ENCODE data around the gene EYS.
"Not testable (repeated sequence)": the region's sequence is repeated elsewhere in the genome, so short reads cannot be mapped to it uniquely, and the experiment has no call there.

EYS gene

DNA sequence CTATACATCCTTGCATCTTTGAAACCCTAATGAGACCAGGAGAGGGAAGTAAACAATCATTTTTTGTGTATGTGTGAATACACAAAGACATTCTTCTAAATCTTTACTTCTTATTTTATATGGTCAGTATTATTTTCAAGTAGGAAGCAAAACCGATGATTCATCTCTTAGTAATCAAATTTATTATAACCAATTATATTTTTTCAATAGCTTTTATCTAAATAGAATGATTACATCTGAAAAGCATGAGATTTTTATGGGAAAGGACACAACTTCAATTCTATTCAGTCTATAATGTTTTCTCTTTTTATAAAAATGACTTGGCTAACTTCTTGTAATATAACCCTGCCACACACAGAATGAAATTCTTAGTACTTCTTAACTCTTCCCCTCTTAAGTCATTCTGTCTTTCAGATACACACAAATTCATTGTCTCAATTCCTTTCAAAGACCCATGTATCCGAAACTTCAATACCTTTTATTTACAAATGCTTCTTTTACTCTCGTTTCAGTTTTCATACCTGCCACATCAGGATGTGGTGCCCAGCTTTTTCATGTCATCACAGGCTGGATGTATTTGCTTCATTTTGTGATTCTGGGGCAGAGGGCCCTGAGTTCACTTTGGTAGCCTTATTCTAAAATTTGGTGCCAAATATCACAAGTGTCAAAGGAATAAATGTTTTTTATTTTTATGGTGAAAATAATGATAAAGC is 1844.4 kb downstream of the EYS start:
- DNase-seq, result no peak

DNA sequence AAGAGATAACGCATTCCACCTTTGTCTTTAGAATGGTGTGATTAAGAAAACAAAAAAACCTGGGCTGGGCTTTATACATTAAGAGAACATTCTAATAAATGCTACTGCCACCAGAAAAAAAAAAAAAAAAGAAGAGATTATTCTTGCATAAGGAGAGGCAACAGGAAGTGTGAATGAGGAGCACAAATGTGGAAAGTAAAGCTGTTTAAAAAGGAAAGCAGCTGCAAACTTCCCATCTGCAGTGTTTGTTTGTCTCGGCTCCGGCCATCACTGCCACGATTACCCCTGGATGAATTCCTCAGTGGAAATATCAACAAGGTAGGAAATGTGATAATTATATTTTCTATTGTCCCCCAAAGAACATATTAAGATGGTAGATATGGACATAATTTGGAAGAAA is 1847.5 kb downstream of the EYS start:
- DNase-seq, result no peak

DNA sequence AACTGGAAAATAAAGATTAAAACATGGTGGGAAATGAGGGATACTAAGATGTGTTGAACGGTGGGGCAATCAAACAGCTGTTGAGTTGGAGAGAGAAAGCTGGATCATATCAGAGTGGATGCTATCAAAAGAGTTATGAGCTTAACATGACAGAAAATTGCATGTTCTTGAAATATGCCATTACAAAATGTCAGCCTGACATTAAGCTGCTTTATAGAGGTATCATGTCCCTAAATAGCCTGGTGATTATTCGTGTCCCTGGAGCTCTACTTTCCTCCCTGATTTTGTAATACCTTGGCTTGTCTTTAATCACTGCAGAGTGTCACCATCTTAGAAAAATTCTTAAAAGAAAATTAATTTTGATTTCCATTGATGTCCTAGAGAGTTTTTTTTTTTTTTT is 1848.3 kb downstream of the EYS start:
- no peak for DNase-seq

DNA sequence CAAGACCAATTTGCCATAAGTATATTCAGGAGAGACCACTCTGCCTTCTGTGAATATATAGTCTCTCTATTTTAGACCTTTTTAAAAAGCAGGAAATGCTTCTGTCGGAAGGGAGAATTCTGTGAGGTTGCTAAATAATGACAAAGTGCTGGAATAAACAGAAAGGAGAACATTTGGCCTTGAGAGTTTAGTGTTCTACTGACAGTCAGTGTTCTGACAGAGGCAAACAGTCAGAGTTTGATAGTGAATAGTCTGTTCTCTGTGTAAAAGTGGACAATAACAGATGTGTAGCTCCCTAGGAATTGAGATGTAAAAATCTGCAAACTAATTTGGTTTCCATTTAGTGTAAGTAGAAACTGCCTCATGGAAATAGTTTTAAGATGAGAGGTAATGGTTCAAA is 1850.8 kb downstream of the EYS start:
- DNase-seq, result no peak

DNA sequence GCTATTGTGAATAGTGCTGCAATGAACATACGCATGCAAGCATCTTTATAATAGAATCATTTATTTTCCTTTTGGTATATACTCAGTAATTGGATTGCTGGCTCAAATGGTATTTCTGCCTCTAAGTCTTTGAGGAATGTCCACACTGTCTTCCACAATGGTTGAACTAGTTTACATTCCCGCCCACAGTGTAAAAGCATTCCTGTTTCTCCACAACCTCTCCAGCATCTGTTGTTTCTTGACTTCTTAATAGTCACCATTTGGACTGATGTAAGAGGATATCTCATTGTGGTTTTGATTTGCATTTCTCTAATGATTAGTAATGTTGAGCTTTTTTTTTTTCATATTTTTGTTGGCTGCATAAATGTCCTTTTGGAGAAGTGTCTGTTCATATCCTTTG is 1862.7 kb downstream of the EYS start:
- no peak for DNase-seq

DNA sequence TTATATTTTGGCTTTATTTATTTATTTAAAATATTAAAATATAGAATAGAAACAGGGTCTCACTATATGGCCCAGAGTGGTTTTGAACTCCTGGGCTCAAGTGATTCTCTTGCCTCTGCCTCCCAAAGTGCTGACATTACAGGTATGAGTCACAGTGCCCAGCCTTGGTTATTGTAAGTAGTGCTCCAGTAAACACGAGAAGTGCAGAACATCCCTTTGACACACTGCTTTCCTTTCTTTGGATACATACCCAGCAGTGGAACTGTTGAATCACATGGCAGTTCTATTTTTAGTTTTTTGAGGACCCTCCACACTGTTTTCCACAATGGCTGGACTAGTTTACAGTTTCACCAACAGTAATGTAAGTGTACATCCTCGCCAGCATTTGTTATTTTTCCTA is 1867.5 kb downstream of the EYS start:
- no peak for DNase-seq

DNA sequence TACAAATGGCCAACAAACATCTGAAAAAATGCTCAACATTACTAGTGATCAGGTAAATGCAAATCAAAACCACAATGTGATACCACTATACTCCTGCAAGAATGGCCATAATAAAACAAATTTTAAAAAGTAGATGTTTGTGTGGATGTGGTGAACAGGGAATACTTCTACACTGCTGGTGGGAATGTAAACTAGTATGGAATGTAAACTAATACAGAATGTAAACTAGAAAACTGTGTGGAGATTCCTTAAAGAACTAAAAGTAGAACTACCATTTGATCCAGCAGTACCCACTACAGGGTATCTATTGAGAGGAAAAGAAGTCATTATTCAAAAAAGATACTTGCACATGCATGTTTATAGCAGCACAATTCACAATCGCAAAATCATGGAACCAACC is 1878.3 kb downstream of the EYS start:
- not testable (repeated sequence) for DNase-seq

DNA sequence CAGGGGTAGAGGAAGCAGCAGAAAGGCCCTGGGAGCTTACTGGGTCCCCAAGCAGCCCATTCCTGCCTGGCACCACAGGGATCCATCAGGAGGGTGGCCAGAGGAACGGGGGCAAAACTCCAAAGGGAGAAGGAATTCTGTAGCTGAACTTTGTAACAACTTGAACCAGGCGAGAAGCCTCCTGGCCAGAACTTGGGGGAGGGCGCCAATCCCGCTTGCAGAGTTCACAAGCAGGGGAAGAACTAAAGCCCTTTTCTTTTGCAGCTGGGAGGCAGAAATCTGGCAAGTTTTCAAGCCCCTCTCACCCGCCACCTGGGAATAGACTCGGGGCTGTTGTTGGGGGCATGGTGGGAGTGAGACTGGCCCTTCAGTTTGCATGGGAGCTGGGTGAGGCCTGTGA is 1882.3 kb downstream of the EYS start:
- DNase-seq, result no peak

DNA sequence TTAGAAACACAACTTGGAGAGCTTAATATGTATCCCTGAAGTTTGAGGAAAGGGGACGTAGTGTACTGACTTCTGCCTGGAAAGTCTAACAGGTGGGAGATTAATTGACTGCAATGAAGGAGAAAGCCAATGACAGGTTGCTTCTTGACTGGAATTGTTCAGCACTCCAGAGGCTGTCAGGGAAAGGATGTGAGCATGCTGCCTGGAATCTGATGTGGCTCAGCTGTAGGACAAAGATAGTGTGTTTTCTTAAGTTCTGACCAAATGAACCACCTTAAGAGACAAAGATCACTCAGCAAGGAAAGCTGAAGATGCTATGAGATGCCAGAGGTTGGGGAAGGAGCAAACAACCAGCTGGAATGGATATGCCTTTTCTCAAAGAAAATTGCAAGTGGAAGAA is 1885.6 kb downstream of the EYS start:
- no peak for DNase-seq

DNA sequence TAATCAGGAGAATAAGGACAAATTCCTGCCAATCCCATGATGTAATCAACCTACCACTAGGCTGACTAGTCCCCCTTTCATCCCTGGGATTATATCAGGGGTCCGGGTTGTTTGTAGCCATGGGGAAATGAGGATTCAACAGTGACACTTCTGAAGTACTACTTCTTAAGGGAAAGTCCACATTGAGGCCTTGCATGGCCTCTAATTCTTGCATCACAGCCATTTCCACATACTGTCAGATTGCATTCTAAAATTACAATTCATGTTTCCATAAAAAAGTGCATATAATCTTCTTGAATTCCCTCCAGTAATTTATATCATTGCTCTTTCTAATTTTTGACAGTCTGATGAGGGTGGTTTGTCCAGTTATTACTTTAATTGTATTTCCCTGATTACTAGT is 1887.2 kb downstream of the EYS start:
- DNase-seq, result no peak

DNA sequence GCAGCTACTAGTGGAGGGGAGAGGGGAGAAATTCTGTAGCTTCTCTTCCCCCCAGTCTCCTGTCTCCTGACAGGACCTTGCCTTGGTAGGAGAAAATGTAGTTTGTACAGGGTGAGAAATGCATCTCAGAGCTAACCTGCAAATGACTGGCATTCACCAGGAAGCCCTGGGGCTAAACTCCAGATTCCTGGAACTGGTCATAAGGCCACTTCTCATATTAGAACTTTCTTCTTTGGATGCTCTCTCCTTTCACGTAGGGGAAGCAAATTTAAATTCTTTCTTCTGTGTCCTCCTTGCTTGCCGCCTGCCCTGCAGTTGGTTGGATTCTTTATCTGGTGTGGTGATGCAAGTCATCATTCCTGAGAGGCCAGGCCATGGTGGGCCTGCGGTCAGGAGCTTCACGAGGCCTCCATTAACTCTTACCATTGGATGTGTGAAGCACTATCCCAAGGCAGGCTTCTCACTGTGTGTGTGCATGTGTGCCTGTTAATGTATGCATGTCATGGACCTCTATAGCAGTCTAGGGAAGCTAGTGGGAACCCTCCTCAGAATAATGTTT is 1889.5 kb downstream of the EYS start:
- DNase-seq, result no peak

DNA sequence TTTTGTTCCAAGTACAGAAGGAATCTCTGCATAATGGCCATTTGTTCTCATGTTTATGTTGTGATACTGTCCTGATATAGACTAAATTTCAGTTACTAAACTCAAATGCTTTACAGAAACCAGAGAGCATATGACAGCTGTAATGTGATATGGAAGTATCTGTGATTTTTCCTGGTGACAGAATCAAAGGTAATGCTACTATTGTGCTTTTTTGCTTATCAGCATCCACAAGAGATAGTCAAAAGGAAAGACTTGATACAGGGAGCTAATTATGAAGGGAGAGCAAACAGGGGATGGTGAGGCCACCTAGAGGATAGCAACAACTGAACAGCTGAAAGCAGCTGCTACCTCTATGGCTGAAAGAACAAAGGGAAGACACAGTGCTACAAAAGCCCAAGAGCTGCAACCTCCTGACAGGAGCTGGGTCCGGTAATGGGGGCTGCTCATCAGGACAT is 1890.0 kb downstream of the EYS start:
- no peak for DNase-seq

DNA sequence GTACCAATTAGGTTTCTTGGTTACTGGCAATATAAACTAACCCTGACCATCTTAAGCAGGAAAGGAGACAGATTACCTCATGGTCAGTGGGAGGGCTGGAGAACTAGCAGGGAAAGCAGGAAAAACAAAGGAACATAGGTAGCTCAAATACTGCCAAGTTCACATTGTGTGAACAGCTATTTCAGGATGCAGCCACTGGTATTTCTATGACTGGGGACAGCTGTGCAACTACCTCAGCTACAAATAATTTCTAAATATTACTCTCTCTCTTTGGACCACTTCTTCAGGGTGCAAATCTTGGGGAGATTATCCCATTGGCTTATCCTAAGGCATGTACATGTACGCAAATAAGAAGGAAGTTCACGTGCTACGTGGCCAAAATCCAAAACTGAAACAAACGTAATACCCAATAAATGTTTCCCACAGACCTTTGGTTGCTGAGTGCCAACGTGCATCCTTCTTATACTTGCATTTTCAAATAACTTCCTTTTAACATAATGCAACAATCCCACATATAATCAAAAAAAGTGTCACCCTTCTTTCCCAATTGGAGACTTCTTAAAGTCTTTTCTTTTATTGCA is 1890.5 kb downstream of the EYS start:
- no peak for DNase-seq

DNA sequence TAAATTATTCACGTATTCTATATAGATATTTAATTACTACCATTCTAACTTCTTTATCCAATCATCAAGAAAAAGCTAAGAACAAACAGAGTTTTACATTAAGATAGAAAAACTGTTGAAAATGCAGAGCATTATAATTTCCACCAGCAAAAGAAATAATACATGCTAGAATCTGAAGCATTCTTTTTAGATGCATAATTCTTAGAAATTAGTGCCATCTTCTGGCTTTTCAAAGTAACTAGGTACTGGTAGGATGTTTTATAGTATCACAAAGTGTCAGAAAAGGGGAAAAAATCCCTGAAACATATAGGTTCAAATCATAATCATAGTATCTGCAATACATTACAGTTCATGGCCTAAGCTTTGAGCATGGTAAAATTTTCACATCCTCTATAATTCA is 1892.6 kb downstream of the EYS start:
- DNase-seq, result no peak

DNA sequence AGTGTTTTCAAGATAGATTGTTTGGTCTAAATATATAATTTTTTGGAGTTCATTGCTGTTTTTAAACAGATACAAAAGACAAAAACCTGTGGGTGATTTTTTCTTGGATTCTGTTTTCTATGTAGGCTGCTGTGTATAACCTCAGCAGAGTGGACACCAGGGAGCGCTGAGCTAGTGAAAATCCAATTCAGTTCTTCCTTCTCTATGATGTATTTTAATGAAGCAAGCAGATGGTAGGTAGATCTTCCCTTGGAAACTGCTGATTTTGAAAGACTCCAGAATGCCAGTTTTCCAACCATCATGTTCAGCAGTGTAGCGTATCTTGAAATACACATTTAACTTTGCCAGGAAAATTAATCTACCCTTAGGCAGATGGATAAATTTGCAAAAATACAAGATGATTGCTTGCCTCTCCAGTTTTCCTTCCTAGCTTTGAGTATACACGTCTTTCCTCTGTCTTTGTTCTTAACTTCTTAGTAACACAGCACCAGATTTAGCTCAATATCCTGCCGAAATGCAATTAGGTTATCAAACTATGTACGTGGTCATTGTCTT is 1893.4 kb downstream of the EYS start:
- no peak for DNase-seq

DNA sequence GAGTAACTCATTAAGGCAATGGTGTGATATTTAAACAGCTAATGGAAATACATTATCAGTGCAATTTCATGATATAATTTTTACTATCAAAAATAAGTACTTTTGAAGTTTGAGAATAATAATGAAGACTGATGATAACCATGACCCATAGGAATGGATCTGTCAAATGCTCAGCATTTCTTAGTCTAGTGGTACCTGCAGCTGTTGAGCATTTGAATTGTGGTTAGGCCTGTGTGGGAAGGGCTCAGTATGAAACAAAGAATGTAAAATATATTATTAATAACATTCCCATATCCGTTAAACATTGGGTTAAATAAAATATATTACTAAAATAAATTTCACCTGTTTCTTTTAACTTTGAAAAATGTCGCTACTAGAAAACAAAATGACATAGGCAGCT is 1898.5 kb downstream of the EYS start:
- DNase-seq, result no peak

DNA sequence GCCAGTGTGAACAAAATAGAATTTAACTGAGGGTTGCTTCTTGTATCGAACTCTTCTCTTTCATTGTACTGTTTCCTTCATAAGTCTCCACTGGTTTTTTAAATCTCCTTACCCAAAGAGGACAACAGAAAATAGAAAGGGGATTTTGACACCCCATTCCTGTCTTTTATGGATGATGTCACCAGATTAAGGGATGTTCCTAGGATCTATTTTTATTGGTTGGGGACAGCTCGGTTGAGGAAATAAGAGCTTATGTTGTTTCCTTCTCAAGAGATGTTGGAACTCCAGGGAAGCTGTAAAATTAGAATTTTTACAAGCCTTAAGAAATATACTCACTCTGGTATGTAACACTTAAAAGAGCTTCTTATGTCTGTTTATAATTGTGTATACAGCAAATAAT is 1900.0 kb downstream of the EYS start:
- DNase-seq, result no peak

DNA sequence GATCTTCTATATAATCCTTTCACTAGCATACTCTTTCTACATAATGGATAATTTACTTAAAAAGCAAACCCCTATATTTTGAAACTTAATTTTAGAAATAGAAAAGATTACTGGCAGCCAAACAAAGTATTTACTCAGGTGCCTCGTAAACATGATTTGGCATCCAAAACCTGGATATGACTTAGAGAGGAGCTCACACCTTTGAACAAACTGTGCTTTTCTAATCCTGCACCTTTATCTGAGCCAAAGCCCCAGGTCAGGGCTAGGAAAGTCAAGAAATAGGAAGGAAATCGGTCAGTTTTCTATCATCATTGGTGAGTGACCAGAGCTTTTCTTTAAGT is 1900.5 kb downstream of the EYS start:
- DNase-seq, result no peak

DNA sequence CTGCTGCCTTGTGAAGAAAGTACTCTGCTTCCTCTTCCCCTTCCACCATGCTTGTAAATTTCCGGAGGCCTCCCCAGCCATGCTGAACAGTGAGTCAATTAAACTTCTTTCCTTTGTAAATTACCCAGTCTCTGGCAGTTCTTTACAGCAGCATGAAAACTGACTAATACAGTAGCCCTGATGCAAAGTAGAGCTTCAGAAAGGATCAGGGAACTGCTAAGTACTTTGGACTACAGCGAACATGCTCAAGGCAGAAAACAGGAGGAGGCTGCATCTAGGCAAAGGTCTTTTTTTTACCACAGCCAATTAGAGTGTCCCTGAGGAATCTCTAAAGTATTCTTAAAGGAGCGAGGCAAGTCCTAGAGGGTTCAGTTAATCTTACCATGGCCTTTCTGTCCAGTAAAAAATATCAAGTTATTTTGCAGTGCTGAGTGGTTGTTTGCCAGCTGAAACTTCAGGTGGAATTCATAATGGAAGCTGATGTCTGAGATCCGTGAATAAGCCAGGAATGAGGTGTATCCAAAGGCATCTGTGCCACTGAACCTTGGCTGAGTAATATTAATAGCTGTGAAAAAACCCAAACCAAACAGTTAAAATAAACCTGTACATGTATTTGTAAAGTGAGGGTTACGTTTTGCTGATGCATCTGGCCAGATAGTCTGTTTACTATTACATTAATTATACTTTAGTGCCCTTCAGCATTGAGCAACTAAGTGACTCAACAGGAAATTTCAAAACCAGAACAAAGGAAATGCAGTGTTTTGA is 1901.0 kb downstream of the EYS start:
- DNase-seq, result no peak

DNA sequence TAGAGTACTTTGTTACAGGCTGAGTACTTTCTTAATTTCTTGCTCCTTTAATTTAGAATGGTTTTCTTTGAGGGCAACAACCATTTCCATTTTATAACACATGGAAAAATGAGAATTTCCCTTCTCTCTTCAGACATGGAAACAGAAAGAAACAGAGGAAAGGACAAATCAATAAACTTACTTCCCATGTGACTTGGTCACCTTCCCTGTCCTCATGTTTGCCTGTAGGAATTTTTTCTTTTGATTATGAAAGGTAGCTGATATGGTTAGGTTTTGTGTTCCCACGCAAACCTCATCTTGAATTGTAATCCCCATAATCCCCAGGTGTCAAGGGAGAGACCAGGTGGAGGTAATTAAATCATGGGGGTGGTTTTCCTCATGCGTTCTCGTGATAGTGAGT is 1901.7 kb downstream of the EYS start:
- no peak for DNase-seq

DNA sequence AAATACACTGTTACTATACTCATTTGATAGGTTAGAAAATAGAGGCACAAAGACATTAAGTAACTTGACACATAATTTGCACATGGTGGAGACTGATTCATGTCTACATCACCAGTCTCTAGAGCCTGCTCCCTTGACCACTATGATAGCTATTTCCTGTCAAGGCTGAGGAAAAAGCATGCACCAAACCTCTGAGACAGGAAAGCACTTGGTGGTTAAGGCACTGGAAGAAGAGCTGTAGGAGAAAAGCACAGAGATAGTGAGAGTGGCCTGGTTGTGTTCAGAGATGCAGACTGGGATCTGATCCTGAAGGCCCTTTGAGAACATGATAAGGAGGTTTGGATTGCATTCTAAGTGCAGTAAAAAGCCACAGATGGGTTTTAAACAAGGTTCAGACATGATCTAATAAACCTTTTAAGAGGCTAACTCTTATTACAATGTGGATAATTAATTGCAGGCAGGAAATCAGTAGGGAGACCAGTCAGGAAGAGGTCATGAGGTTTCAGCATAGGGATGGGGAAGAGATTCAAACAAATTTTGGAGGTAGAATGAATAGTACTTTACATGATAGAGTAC is 1902.6 kb downstream of the EYS start:
- DNase-seq, result no peak

DNA sequence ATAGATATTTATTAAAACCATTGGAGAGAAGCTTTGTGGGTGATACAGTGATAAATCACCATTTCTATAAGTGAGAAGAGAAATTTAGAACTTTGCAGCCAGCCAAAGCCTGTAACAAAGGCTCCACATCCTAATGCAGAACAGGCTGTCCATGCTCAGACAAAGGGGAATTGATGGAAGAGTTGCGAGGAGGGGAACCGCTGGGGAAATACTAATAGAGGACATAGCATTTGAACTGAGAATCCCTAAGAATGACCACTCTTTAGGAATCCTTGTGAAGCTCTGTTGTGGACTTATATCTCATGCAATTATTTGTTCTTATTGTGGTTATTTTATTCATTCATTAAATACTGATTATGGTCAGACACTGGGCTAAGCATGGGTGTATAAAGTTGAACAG is 1903.7 kb downstream of the EYS start:
- DNase-seq, result no peak

DNA sequence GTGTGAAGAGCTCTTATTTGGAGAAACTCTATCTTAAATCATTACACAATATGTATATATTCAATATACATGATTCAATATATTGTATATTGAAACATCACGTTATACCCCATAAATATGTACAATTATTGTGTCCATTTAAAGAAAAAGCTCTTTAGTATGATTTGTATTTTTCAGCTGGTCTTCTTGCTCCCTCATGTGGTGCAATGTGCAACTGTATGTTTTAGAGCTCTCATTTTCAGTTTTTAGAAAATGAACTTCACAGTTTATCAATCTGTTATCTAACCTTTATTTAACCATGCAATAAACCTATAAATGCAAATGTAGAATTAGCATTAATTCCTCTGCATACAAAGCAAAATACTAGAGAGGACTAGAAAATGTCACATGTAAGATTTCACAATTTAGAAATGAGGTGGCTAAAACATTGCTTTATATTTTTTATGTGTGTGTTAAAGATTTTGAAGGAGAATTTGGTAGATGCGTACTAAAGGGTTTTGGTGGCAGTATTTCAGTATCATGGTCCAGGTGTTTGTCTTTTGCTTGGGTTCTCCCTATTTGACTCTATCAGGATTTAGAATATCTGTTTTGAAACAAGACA is 1904.3 kb downstream of the EYS start:
- DNase-seq, result no peak

All from stimulated activated naive CD4-positive, alpha-beta T cell (primary cell).